Measurements from ENCODE around the gene IGF2BP2. TPM values are rescaled to one million over a fixed set of nuclear protein-coding genes. Genes with fewer than 3 reads are reported as not detected.
A peak's percentile ranks its signal among the peaks of the same experiment; 100 is the strongest.

IGF2BP2 gene
- total RNA-seq, 1 donor, result 67.8 TPM

DNA sequence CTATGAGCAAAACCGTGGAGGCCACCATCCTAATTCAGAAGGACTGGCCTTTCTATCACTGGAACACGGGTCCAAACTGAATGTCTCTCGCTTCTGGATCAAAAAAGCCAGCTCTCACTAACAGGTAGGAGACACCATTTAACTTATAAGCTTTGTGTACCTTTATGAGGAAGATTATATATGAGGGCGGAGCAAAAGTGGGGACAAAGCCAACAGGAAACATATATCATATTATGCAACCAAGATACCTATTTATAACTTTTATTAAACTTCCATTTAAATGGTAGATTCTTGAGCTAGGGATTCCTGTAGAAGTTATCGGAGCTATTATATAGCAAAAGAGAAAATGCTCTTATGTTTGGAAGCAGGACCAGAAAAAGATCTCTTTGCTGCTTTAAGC is 78.4 kb downstream of the IGF2BP2 start:
- TF ChIP-seq, protein P1, sequence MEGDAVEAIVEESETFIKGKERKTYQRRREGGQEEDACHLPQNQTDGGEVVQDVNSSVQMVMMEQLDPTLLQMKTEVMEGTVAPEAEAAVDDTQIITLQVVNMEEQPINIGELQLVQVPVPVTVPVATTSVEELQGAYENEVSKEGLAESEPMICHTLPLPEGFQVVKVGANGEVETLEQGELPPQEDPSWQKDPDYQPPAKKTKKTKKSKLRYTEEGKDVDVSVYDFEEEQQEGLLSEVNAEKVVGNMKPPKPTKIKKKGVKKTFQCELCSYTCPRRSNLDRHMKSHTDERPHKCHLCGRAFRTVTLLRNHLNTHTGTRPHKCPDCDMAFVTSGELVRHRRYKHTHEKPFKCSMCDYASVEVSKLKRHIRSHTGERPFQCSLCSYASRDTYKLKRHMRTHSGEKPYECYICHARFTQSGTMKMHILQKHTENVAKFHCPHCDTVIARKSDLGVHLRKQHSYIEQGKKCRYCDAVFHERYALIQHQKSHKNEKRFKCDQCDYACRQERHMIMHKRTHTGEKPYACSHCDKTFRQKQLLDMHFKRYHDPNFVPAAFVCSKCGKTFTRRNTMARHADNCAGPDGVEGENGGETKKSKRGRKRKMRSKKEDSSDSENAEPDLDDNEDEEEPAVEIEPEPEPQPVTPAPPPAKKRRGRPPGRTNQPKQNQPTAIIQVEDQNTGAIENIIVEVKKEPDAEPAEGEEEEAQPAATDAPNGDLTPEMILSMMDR (IDR thresholded peaks at IDR 0.05; ENCODE audit: insufficient read depth, low read depth, low read length), result no peak
- no peak overlapping the region for H3K4me3 ChIP-seq (ENCODE audit: low read depth, low read length)
- no peak for DNase-seq (ENCODE audit: low read depth)

DNA sequence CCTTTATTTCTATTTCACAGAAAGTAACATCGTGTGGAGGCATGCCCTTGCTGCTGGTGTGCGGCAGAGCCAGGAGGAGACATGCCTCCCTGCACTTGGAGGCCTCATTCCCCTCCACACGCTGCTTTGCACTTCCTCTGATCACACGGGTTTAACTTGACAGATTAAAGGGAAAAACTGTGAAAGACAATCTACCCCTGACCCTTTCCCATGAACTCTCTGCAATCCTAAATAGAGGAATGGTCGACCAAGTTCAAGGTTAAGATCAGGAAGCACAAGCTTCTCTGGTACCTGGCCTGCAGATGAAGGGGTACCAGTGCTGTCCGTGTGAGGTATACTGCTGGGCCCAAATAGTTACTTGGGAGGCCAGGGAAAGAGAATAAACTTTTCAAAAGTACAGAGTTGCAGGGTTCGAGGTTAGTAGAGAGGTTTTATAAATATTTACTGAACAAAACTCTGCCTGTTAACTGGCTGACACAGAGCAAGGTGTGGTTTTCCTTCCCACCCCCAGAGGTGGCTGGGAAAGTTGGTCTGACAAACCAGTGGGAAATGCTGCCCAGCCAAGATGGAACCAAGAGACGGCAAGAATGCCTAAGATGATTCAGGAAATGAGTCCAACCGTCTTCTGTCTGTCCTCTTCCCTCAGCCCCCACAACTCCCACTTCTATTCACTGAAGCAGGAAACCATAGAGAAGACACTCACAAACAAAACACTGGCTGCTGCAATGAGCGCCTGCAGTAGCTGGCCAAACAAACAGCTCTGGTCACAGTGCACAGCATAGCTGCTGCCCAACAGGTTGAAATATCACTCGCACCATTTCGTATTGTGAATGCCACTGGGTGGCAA is 79.6 kb downstream of the IGF2BP2 start:
- peak; percentile 74 for DNase-seq (ENCODE audit: low read depth)
- H3K4me3 ChIP-seq (ENCODE audit: low read depth, low read length), result no peak overlapping the region
- TF ChIP-seq, protein P1 (IDR thresholded peaks at IDR 0.05; ENCODE audit: insufficient read depth, low read depth, low read length), result no peak

DNA sequence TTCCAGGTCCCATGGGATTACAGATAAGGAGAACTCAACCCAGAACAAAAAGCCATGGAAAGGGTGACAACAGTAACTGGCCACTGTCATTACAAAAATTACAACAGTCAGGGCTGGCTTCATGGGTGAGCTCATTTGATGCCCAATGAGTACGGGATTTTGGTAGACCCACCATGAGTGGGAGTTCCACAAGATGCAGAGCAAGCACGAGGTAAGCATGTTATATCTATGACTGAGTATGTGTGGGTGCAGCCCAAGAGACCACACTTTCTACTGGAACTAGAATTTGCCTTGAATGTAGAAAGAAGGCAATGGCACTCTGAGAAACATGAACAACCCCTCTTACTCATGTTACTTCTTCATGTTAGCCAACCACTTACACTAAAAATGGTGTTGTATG is 83.3 kb downstream of the IGF2BP2 start:
- no peak for DNase-seq (ENCODE audit: low read depth)
- no peak overlapping the region for H3K4me3 ChIP-seq (ENCODE audit: low read depth, low read length)
- TF ChIP-seq, protein P1 (IDR thresholded peaks at IDR 0.05; ENCODE audit: insufficient read depth, low read depth, low read length), result no peak

DNA sequence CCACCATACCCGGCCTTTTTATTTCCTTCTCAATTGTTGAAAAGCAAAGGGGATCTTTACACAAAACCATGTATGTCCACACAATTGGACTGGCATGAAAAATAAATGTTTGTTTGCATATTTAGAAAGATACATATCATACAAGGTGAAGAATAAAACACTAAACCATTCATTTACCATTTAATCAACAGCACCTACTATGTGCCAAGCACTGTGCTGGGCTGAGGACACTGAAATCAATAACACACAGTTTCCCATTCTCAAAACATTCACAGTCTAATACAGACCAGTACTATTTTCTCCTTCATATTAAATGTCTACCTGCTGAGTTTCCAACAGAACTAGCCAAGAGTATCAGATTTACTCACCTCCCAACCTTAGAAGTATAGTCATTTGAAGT is 84.7 kb downstream of the IGF2BP2 start:
- H3K4me3 ChIP-seq (ENCODE audit: low read depth, low read length), result no peak overlapping the region
- TF ChIP-seq, protein P1 (IDR thresholded peaks at IDR 0.05; ENCODE audit: insufficient read depth, low read depth, low read length), result no peak
- DNase-seq (ENCODE audit: low read depth), result no peak

DNA sequence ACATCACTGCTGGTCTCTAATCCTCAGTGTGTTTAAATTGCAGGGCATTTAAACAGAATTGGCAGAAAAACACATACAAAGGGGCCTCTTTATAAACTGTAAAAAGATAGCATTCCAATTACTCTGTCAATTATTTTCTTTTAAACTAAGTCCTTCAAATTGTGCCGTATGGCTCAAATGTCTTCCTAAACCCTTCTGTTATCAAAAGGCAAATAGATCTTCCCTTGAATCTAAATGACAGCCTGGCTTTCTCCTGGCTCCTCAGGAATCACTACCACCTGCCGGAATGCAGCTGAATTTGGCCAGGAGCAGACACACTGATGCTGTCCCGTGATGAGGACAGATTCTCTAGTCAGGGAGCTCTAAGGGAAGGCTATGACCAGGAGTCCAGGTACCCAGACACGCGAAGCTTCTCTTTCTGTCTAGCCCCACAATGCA is 85.6 kb downstream of the IGF2BP2 start:
- TF ChIP-seq, protein P1 (IDR thresholded peaks at IDR 0.05; ENCODE audit: insufficient read depth, low read depth, low read length), result no peak
- DNase-seq (ENCODE audit: low read depth), result no peak
- no peak overlapping the region for H3K4me3 ChIP-seq (ENCODE audit: low read depth, low read length)

DNA sequence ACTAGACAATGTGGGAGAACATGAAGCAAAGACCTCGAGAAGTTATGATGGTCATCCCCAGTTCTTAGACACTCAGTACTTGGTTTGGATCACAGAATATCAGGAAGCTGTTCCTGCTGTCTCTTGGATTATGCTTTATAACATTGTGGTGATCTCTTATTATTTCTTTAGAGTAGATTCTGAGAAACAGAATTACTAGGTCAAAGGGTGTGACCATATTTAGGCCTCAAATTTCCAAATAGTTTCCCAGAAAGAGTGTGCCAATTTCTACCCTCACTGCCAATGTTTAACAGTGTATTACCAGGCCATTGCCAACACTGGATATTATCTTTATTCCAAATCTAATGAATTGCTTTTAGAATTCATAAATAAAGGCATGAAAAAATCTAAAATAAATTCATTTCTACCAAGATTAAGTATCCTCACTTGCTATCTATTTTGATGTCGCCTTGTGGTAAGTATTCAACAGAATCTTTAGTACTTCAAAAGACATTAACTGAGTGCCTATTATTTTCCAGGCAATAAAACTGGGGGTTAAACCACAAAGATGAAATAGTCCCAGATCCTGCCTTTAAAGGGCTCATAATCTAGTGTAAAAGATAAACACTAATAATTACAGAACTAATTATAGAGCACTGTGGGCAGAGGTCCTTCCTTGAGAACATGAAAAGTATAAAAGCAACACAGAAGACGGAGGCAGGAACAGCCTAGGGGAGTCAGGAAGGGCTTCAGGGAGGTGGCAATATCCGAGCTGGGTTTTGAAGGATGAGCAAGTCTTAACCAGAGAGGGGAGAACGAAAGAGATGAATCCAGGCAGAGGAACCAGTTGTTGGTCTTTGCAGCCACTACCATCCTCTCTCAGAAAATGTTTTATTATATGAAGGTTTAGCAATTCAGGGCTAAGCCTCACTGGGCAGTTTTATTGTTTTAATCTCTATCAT is 86.8 kb downstream of the IGF2BP2 start:
- no peak overlapping the region for H3K4me3 ChIP-seq (ENCODE audit: low read depth, low read length)
- no peak for DNase-seq (ENCODE audit: low read depth)
- TF ChIP-seq, protein P1 (IDR thresholded peaks at IDR 0.05; ENCODE audit: insufficient read depth, low read depth, low read length), result no peak
